Measurements from ENCODE around the gene INO80D. TPM values are rescaled to one million over a fixed set of nuclear protein-coding genes. Genes with fewer than 3 reads are reported as not detected.

INO80D gene
- total RNA-seq, 1 experiment from 2014 or later, result 46.0 TPM

DNA sequence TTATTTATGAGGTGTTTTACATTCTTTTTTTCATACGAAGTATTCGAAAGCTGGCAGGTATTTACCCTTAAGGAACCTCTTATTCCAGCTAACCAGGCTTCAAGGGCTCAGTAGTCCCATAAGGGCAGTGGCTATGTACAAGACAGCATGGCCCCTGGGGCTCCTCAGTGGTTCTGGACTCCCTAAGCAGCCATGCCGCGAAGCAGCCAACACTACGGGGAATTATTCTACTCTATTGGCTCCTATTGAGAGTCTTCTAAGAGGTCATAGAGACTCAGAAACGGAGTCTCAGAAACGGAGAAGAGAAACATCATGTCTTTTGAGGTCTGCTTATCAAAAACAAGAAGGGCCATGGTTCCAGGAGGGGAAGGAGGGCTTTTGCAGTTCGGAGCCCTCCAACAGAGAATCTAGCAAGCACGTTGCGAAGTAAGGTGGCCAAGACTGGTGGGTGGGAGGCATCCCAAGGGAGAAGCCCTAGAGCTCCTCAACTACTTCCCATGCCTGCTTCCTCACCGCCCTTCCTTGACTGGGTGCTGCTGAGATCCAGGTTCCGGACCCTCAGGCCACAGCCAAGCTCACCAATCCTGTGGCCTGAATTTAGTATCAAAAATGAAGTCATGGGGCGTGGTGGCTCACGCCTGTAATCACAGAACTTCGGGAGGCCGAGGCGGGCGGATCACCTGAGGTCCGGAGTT lies 109.7 kb downstream of the INO80D start:
- Histone ChIP-seq H3K79me2 (ENCODE audit: insufficient read depth, low read length) (peaks cover 2% of the 10 kb centered on the region; the same call in 1 of the 2 replicates), H4K8ac (replicated peaks; ENCODE audit: insufficient read length, low read depth, low read length) (no peak overlapping the region), H2BK120ac (ENCODE audit: low read depth, low read length, poor library complexity, severe bottlenecking) (no peak overlapping the region), H3K4ac (ENCODE audit: low read depth, low read length) (no peak overlapping the region), H2AFZ (ENCODE audit: low read length) (no peak overlapping the region), H3K18ac (ENCODE audit: insufficient read length, low read depth, low read length) (no peak overlapping the region), H3K9ac (ENCODE audit: extremely low read depth, insufficient read length, low read length) (no peak overlapping the region), H3K4me2 (ENCODE audit: insufficient read depth, insufficient read length, low read length) (no peak overlapping the region), H3K79me1 (ENCODE audit: insufficient read depth, low read depth, low read length, poor library complexity, severe bottlenecking) (no peaks in the 10 kb centered on the region), H3K9me3 (ENCODE audit: control insufficient read depth, low read depth, low read length) (no peaks in the 10 kb centered on the region), H3T11ph (ENCODE audit: low read length) (no peak overlapping the region), H2AK5ac (ENCODE audit: insufficient read length, low read length) (no peak overlapping the region), H2BK15ac (ENCODE audit: low read depth, low read length) (no peak overlapping the region), H3K23me2 (ENCODE audit: insufficient read length, low read depth, low read length, poor library complexity, severe bottlenecking) (no peaks in the 10 kb centered on the region), H2BK20ac (ENCODE audit: low read depth, low read length, poor library complexity, severe bottlenecking) (no peak overlapping the region), H2BK5ac (ENCODE audit: insufficient read length, low read length) (no peak overlapping the region), H3K23ac (ENCODE audit: insufficient read length, low read depth, low read length) (no peak overlapping the region), H4K20me1 (ENCODE audit: control insufficient read depth, insufficient read depth, insufficient read length) (no peaks in the 10 kb centered on the region), H3K4me1 (ENCODE audit: insufficient read depth, low read length) (0 out of 2 replicates have a peak, but pooled peaks cover 5% of the 10 kb centered on the region), H3K14ac (ENCODE audit: insufficient read depth, low read length) (no peak overlapping the region), H4K91ac (ENCODE audit: insufficient read length, low read depth, low read length) (no peak overlapping the region), H3K27me3 (ENCODE audit: insufficient read depth, low read length) (no peaks in the 10 kb centered on the region), H2BK12ac (ENCODE audit: insufficient read length, low read depth, low read length) (no peak overlapping the region), H3K56ac (ENCODE audit: insufficient read length, low read depth, low read length) (no peak overlapping the region), H3K27ac (ENCODE audit: insufficient read length, low read depth, low read length) (no peak overlapping the region), H4K5ac (ENCODE audit: insufficient read length, low read depth, low read length) (no peak overlapping the region)
- Mint-ChIP-seq H3K36me3 (ENCODE audit: insufficient read depth in 1 of 3, low read depth in 3 of 3) (no peaks in the 10 kb centered on the region; a peak in 3 of 7 replicates), H3K9me3 (peaks cover 0 to 7% of the 10 kb centered on the region in 2 experiments; a peak in 2 of 5 replicates), H3K4me3 (no peak overlapping the region), H3K27ac (no peak overlapping the region; a peak in 1 of 7 replicates), H3K27me3 (ENCODE audit: low read depth) (no peaks in the 10 kb centered on the region), H3K4me1 (peaks cover 3 to 5% of the 10 kb centered on the region in 2 experiments)
- TF ChIP-seq, protein P1, sequence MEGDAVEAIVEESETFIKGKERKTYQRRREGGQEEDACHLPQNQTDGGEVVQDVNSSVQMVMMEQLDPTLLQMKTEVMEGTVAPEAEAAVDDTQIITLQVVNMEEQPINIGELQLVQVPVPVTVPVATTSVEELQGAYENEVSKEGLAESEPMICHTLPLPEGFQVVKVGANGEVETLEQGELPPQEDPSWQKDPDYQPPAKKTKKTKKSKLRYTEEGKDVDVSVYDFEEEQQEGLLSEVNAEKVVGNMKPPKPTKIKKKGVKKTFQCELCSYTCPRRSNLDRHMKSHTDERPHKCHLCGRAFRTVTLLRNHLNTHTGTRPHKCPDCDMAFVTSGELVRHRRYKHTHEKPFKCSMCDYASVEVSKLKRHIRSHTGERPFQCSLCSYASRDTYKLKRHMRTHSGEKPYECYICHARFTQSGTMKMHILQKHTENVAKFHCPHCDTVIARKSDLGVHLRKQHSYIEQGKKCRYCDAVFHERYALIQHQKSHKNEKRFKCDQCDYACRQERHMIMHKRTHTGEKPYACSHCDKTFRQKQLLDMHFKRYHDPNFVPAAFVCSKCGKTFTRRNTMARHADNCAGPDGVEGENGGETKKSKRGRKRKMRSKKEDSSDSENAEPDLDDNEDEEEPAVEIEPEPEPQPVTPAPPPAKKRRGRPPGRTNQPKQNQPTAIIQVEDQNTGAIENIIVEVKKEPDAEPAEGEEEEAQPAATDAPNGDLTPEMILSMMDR (conservative IDR thresholded peaks at IDR 0.05), result no peak
- no CpG with 5 or more reads among the region's 19 CpGs for WGBS (ENCODE audit: extremely low coverage, insufficient read length, low lambda C conversion rate)
- no peak for DNase-seq

Data from H9 (cell line).